ENCODE results near the gene TPX2. TPM values are rescaled to one million over a fixed set of nuclear protein-coding genes. Genes with fewer than 3 reads are reported as not detected.

The TPX2 gene
- polyA plus RNA-seq, 2 of the 4 experiments (the other 2 are of a cell fraction), result 92.9 TPM

DNA sequence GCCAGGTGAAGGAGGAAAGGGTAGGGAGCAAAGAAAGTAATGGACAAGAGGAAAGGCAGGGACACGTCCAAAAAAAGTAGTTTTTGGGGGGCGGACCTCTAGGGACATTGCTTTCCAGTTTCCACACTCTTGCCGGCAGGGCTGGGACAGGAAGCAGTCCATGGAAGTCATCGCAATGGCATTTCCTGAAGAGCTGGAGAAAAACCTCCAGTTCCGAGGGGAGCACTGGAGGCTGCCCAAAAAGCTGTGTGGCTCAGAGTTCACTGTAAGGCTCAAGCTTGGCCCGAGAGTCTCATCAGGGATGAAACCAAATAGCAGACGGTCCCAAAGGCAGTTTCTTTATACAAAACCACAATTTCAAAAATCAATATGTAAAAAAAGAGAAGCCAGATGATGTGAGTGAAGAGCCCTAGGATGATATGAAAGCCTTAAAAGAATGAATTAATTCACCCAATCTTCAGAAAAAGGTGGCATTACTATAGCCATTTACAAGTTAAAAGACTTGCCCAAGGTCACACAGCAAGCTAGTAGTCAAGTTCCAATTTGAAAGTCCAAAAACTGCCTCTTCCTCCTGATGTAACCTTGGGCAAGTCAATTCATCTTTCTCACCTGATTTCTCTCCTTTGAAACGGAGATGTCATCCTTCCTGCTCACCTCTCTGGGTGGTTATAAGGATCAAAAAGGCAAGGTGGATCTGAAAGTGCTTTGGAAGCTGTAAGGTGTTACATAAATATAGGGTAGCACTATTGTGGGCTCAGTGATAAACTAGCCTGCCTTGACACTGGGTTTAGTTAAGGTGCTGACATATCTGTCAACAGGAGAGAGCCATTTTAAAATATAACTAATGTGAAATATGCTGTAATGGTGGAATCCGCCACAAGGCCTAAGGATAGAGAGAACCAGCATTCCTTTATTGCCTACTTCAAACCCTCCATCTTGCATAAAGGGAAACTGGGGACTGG lies 25.5 kb upstream of the TPX2 start:
- H3K4me2 ChIP-seq, result peak overlapping the region; percentile 80
- peak; percentile 72 to 78 for ATAC-seq
- TF ChIP-seq, protein P1, sequence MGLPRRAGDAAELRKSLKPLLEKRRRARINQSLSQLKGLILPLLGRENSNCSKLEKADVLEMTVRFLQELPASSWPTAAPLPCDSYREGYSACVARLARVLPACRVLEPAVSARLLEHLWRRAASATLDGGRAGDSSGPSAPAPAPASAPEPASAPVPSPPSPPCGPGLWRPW (IDR thresholded peaks at IDR 0.05), result no peak
- TF ChIP-seq, protein P2, sequence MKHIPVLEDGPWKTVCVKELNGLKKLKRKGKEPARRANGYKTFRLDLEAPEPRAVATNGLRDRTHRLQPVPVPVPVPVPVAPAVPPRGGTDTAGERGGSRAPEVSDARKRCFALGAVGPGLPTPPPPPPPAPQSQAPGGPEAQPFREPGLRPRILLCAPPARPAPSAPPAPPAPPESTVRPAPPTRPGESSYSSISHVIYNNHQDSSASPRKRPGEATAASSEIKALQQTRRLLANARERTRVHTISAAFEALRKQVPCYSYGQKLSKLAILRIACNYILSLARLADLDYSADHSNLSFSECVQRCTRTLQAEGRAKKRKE (CRISPR knock-in tag; IDR thresholded peaks at IDR 0.05; ENCODE audit: low read depth), result no peak
- TF ChIP-seq RARB (CRISPR knock-in tag; IDR thresholded peaks at IDR 0.05) (0 out of 2 replicates have a peak, but pooled peaks have one; percentile 41), GATA3 (IDR thresholded peaks at IDR 0.05; ENCODE audit: borderline replicate concordance) (peak; percentile 6; the same call in 1 of the 2 replicates), POLR2A (IDR thresholded peaks at IDR 0.05; ENCODE audit: low read length) (no peak), CBX8 (IDR thresholded peaks at IDR 0.05) (no peak), EHMT2 (IDR thresholded peaks at IDR 0.05; ENCODE audit: low read depth) (no peak), JUN (IDR thresholded peaks at IDR 0.05) (peak in 1 of 2 experiments; percentile 2; a peak in 1 of 5 replicates), FOSL2 (IDR thresholded peaks at IDR 0.05) (no peak), FOSL2 (CRISPR knock-in tag; IDR thresholded peaks at IDR 0.05) (peak; percentile 51; the same call in 1 of the 2 replicates), HOXB13 (CRISPR knock-in tag; IDR thresholded peaks at IDR 0.05; ENCODE audit: low read depth) (peak; percentile 15), HEYL (CRISPR knock-in tag; IDR thresholded peaks at IDR 0.05) (no peak), SREBF2 (IDR thresholded peaks at IDR 0.05) (no peak), EHF (CRISPR knock-in tag; IDR thresholded peaks at IDR 0.05) (peak; percentile 26), ZNF302 (CRISPR knock-in tag; IDR thresholded peaks at IDR 0.05) (peak; percentile 65; the same call in 1 of the 2 replicates), HOXA7 (CRISPR knock-in tag; IDR thresholded peaks at IDR 0.05) (no peak; the same call in 1 of the 2 replicates)
- TF ChIP-seq, protein P3, sequence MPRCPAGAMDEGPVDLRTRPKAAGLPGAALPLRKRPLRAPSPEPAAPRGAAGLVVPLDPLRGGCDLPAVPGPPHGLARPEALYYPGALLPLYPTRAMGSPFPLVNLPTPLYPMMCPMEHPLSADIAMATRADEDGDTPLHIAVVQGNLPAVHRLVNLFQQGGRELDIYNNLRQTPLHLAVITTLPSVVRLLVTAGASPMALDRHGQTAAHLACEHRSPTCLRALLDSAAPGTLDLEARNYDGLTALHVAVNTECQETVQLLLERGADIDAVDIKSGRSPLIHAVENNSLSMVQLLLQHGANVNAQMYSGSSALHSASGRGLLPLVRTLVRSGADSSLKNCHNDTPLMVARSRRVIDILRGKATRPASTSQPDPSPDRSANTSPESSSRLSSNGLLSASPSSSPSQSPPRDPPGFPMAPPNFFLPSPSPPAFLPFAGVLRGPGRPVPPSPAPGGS (IDR thresholded peaks at IDR 0.05), result no peak
- TF ChIP-seq, protein P4, sequence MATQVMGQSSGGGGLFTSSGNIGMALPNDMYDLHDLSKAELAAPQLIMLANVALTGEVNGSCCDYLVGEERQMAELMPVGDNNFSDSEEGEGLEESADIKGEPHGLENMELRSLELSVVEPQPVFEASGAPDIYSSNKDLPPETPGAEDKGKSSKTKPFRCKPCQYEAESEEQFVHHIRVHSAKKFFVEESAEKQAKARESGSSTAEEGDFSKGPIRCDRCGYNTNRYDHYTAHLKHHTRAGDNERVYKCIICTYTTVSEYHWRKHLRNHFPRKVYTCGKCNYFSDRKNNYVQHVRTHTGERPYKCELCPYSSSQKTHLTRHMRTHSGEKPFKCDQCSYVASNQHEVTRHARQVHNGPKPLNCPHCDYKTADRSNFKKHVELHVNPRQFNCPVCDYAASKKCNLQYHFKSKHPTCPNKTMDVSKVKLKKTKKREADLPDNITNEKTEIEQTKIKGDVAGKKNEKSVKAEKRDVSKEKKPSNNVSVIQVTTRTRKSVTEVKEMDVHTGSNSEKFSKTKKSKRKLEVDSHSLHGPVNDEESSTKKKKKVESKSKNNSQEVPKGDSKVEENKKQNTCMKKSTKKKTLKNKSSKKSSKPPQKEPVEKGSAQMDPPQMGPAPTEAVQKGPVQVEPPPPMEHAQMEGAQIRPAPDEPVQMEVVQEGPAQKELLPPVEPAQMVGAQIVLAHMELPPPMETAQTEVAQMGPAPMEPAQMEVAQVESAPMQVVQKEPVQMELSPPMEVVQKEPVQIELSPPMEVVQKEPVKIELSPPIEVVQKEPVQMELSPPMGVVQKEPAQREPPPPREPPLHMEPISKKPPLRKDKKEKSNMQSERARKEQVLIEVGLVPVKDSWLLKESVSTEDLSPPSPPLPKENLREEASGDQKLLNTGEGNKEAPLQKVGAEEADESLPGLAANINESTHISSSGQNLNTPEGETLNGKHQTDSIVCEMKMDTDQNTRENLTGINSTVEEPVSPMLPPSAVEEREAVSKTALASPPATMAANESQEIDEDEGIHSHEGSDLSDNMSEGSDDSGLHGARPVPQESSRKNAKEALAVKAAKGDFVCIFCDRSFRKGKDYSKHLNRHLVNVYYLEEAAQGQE (IDR thresholded peaks at IDR 0.05), result peak; percentile 53
- H3K9me3 ChIP-seq, result no peaks in the 10 kb centered on the region
- peaks cover 96% of the 10 kb centered on the region for H3K4me1 ChIP-seq
- H3K27ac ChIP-seq, result peak overlapping the region; percentile 95 to 96
- POLR2A ChIA-PET, result interaction anchor here (0.5 to 2.7 kb wide), 11 partner anchors 9 to 149 kb away, joined by 3 to 30 read pairs (median 7); partner anchors contain the start of gene BCL2L1
- FAIRE-seq, result no peak
- WGBS (ENCODE audit: missing lambda C conversion rate), result 12% methylated on average over 9 of the region's 9 CpGs
- CTCF ChIA-PET, result interaction anchor here (0.7 to 14.7 kb wide), 8 partner anchors 8 to 151 kb away, joined by 3 to 489 read pairs (median 6); partner anchors contain the start of gene BCL2L1
- peak; percentile 78 to 82 for DNase-seq (ENCODE audit: low read depth in 1 of 2, low spot score in 1 of 2)
- H3K4me3 ChIP-seq, result peak overlapping the region; percentile 13; the same call in 1 of the 3 replicates

DNA sequence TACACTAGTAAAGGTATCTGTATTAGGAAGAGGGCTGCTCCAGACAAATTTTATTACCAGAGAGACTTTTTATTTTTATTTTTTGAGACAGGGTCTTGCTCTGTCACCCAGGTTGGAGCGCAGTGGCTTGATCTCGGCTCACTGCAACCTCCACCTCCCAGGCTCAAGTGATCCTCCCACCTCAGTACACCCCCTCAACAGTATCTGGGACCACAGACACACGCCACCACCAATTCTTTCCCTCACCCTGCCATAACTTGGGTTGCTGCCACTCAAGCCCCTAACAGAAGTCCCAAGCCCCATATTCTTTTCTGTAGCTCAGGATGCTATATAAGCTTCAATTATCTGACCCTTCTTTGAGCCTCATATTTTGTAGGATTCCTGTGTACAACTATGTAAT lies 23.3 kb upstream of the TPX2 start:
- POLR2A ChIA-PET, result interaction anchor here (1.8 kb wide), 1 partner anchor 20 kb away, joined by 6 read pairs; no protein-coding TSS in a partner anchor
- Histone ChIP-seq H3K4me1 (peaks cover 86% of the 10 kb centered on the region), H3K27ac (peak overlapping the region; percentile 95 to 96), H3K9me3 (no peaks in the 10 kb centered on the region), H3K4me3 (peak overlapping the region; percentile 68; the same call in 1 of the 3 replicates), H3K4me2 (peak overlapping the region; percentile 80)
- CTCF ChIA-PET, result interaction anchor here (1.0 to 14.7 kb wide), 5 partner anchors 6 to 103 kb away, joined by 4 to 489 read pairs (median 13); partner anchors contain the start of gene BCL2L1
- FAIRE-seq, result no peak
- 59% methylated on average over 3 of the region's 3 CpGs for WGBS (ENCODE audit: missing lambda C conversion rate)
- TF ChIP-seq MAZ (IDR thresholded peaks at IDR 0.05; ENCODE audit: borderline replicate concordance, low read depth, low read length) (no peak), ZNF302 (CRISPR knock-in tag; IDR thresholded peaks at IDR 0.05) (no peak), RNF2 (IDR thresholded peaks at IDR 0.05; ENCODE audit: borderline replicate concordance, low read depth) (no peak), JUN (IDR thresholded peaks at IDR 0.05) (peak in 1 of 2 experiments; percentile 32; a peak in 1 of 5 replicates), CHD2 (IDR thresholded peaks at IDR 0.05; ENCODE audit: low read length, partially characterized antibody) (no peak), ZSCAN20 (CRISPR knock-in tag; IDR thresholded peaks at IDR 0.05) (no peak)
- no peak for DNase-seq (ENCODE audit: low read depth in 1 of 2, low spot score in 1 of 2)
- no peak for ATAC-seq
